GM19043 (cell line): ENCODE results near the gene C3orf49.
A peak's percentile ranks its signal among the peaks of the same experiment; 100 is the strongest.

ENCODE experiments used
- ATAC-seq: cut with Tn5 transposase; IDR thresholded peaks from one replicate; pipeline ENCODE4 v1.9.1; 2021; ENCODE audit warnings: low read depth; ENCODE audit not compliant: unreplicated experiment

Gene C3orf49

DNA sequence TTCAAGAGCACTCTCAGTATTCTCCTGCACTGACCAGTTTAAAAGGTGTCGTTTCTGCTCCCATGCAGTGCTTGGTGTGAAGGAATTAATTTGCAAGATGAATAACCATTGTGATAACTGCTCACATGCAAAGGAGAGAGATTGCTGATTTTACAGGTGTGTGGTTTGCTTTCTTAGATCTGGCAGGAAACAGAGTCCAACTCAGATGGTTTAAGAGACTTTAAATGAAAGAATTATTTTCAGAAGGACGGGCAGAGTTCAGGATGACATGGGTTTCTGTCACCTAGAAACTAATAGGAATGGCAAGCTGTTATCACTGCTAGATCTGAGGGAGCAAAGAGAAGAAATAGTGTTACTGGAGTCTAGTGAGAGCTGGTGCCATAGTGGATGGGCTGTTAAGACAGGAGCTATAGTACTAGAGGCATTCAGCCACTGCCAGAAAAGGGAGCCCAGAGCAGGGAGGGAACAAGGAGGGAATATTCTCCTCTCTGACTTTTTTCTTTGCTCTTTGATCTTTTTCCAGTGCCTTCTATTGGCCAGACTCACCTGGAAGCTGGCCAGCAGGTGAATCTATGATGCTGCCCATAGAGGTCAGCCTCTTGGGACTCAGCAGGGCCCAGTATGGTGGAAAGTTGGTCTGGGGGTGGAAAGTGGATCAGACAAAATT lies 59.4 kb downstream of the C3orf49 start:
- no peak for ATAC-seq

GRCh38 chr3:63880653-63881052 lies 61.6 kb downstream of the C3orf49 start:
- ATAC-seq = no peak

DNA sequence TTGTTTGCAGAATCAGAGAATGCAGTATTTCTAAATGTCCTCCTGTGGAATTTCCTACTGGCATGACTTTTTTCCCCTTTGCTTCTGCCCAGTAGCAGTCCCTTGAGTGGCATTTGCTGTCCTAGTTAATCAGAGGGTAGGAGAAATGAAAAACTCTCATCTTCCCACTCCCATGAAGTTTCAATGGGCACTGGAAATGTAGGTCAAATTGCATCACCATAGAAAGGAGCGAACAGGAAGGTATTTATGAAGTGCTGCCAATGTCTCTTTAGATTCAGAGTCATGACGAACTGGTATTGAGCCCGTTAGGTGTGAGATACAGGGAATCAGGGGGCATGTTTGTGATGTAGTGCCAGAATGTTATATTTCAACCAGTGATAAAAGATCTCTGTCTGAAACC lies 67.8 kb downstream of the C3orf49 start:
- ATAC-seq = no peak

DNA sequence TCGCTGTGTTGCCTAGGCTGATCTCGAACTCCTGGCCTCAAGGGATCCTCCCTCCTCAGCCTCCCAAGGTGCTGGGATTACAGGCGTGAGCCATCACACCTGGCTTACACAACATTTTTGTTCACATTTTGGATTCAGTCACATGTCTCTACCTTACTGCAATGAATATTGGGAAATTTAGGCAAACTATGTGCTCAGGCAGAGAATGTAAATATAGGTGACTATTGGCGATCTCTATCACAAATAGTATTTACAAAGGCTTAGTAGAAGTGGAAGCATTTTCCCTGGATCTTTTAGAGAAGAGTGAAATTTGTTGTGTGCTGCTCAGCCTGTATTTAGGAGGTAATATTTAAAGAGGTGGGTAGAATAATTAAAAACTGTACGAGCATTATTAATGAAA lies 72.4 kb downstream of the C3orf49 start:
- ATAC-seq = no peak

DNA sequence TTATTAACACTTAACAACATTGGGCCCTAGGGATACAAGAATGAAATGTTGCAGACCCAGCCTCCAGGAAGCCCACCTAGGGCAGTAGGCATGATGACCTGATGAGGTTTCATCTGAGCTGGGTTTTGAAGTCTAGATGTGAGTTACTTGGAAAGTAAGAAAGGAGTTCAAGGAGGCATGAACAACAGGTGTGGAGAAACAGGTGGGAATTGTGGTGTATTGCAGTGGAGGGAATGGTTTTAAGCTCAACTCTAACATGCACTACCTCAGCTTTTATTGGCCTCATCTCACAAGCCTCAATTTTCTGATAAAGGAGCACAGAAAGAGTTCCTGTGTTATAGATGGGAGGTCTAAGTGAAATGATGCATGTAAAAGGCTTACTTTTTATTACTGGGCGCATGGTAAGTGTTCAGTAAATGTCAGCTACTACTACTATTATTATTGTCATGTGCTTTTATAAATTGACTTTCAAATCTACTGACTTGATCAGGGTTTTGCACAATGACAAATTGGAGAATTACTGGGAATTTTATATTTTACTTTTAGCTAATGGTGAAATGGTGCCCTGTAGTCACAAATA lies 73.8 kb downstream of the C3orf49 start:
- ATAC-seq = no peak

- ATAC-seq = no peak
These were observed 76.5 kb downstream of the C3orf49 start for GRCh38 chr3:63895422-63896189.

DNA sequence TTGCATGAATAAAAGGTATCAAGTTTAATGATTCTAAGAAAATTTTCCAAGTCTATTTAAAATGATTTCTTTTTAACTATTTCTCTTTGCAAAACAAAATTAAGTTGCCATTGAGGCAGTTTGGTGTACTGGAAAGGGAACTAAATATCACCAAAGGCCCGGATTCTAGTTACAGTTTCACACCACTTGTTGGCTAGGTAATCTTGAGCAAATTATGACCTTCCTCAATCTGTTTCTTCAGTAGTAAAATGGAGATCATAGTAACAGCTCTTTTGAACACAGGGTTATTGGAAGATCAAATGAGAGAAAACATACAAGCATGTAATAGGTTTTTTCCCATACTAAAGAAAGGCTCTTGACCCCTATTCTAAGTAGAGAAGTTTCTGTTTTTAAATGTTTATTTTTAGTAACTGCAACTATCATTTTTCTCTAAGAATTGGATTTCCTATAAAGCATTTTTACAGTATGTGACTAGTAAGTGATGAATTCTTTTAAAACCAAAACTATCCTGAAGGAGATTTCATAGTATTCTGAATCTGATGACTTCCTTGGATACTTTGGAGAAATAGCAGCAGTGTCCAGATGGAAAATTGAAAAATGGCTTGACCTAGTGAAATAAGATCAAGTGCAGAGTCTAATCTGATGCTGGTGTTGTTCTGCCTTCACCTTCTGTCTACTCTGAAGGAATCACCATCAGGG lies 77.4 kb downstream of the C3orf49 start:
- ATAC-seq = peak; percentile 64
